ENCODE data around the gene POFUT1. TPM values are rescaled to one million over a fixed set of nuclear protein-coding genes. Genes with fewer than 3 reads are reported as not detected.
"Not testable (repeated sequence)": the region's sequence is repeated elsewhere in the genome, so short reads cannot be mapped to it uniquely, and the experiment has no call there.

The POFUT1 gene
- polyA plus RNA-seq (2014; cell fraction: cytosol; rRNA removed) = 30.0 and 38.8 TPM in 2 replicates
- polyA plus RNA-seq (2014; cell fraction: nucleus; rRNA removed) = 14.4 and 15.3 TPM in 2 replicates

DNA sequence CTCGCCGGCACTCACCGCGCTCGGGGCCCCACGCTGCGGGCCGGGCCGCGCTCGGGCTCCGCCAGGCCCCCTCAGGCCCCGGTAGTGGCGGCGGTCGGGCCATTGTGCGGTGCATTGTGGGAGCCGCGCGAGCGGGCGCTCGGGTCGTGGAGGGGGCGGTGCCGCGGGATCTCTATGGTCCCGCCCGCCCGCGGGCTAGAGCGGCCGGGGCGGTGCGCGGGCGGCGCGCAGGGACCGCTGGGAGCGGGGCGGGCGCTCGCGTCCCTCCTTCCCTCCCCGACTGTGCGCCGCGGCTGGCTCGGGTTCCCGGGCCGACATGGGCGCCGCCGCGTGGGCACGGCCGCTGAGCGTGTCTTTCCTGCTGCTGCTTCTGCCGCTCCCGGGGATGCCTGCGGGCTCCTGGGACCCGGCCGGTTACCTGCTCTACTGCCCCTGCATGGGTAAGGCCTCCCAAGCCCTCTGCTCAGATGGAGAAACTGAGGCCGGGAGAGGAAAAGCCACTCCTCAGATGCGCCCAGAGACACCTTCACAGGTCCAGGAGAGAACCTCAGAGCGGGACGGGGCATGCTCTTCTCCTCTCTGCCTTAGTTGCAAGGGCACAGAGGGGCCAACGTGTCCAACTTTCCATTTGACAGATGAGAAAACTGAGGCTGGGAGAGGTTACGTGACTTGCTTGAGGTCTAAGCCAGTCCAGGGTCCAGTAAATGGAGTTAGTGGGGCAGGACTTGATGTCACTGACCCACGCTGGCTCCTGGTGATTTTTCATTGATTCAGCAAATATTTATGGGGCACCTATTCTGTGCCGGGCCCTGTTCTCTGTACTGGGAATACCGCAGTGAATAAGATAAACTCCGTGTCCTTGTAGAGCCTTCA, at the start of gene POFUT1, which contains the start of gene PLAGL2:
POFUT1 (plus strand) TSS at position 255 of the 873 bp plus-strand sequence; CDS start at position 317, 62 bp downstream.
PLAGL2 (minus strand) TSS at position 118 of the 873 bp plus-strand sequence. CDS start 5,565 bp downstream, outside the sequence.
- DNase-seq (ENCODE audit: low spot score) = peak; percentile 87

GRCh38 chr20:32158351-32158750, 49.3 kb upstream of the POFUT1 start:
- DNase-seq (ENCODE audit: low spot score) = no peak

DNA sequence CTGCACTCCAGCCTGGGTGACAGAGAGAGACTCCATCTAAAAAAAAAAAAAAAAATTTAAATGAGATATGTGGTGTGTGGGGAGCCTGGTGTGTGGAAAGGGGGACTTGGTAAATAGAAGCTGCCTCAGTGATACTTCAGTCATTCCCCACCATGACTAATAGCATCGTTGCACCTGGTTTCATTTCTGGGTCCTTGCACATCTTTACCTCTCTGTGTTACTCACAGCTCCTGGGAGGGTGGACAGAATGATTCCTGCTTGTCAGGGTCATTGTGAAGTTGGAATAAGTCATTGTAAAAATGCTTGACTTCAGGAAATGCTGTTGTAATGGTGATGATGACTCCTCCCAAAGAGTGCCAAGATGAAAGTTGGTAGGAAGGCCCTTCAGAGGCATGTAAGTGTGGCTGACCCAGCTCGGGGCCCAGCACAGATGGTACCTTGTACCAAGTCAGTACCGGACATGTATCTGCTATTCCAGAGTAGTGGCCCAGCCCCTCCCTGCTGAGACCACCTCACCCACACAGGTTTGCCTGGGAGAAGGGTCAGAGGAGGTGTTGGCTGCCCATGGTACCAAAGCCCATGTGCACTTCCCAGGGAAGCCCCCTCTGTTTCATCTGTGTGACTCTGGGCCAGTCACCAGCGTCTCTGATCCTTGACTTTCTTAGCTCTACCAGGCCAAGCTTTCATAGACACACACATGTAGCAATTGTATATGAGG, 48.6 kb upstream of the POFUT1 start:
- no peak for DNase-seq (ENCODE audit: low spot score)

DNA sequence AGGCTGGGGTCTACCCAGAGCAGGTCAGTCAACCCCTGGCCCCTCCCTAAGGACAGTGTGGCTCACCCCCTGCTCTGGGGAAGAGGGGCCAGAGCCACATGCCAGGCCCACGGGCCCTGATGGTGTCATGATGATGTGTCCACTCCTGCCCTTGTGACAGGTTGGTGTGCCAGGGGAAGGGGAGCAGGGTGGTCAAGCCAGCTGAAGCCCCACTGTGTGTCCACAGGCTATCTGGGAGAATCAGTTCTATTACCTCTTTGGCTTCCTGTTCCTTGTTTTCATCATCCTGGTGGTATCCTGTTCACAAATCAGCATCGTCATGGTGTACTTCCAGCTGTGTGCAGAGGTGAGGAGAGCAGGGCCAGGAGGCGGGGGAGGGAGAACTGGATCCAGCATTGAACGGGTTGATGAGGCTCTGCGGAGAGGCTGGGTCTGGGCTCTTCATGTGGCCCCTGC, 47.9 kb upstream of the POFUT1 start:
- DNase-seq (ENCODE audit: low spot score) = no peak

- no peak for DNase-seq (ENCODE audit: low spot score)
Observed at GRCh38 chr20:32160341-32160740, 47.3 kb upstream of the POFUT1 start.

DNA sequence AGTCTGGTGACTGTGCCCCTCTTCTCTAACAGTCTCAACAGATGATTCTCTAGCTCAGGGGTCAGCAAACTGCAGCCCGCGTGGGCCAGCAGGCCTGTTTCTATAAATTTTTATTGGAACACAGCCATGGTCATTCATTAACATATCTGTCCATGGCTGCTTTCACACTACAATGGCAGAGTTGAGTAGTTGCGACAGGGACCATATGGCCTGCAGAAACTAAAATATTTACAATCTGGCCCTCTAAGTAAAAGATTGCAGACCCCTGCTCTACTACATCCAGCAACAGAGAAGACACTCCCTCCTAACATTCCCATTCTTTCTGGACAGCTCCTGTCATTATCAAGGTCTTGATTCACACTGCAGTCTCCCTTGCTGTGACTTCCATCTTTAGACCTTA, 45.3 kb upstream of the POFUT1 start:
- no peak for DNase-seq (ENCODE audit: low spot score)

GRCh38 chr20:32163951-32164350, 43.7 kb upstream of the POFUT1 start:
- no peak for DNase-seq (ENCODE audit: low spot score)

GRCh38 chr20:32164984-32165735, 42.5 kb upstream of the POFUT1 start:
- DNase-seq (ENCODE audit: low spot score) = no peak

DNA sequence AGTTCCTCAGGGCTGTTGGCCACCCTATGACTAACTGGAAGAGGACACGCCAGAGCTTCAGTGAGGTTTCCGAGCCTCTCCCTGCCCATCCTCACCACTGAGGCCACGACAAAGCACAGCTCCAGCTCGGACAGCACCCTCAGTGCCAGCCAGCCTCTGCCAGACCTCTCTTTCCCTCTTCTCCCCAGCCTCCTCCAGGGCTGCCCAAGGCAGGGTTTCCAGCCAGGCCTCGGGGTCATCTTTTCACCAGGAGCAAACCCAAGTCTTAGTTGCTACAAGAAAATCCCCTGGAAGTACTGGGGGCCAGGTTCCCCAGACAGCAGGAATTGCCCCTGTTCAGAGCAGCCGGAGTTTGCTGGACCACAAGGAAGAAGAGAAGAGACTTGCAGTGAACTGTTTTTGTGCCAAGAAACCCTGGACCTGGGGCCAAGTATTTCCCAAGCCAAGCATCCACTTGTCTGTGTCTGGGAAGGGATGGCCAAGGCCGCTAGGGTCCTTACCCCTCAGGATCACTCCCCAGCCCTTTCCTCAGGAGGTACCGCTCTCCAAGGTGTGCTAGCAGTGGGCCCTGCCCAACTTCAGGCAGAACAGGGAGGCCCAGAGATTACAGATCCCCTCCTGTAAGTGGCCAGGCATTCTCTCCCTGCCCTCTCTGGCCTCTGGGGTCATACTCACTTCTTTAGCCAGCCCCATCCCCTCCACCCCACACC, 41.7 kb upstream of the POFUT1 start:
- no peak for DNase-seq (ENCODE audit: low spot score)

- DNase-seq (ENCODE audit: low spot score) = no peak
Observed at GRCh38 chr20:32167552-32167951, 40.1 kb upstream of the POFUT1 start.

DNA sequence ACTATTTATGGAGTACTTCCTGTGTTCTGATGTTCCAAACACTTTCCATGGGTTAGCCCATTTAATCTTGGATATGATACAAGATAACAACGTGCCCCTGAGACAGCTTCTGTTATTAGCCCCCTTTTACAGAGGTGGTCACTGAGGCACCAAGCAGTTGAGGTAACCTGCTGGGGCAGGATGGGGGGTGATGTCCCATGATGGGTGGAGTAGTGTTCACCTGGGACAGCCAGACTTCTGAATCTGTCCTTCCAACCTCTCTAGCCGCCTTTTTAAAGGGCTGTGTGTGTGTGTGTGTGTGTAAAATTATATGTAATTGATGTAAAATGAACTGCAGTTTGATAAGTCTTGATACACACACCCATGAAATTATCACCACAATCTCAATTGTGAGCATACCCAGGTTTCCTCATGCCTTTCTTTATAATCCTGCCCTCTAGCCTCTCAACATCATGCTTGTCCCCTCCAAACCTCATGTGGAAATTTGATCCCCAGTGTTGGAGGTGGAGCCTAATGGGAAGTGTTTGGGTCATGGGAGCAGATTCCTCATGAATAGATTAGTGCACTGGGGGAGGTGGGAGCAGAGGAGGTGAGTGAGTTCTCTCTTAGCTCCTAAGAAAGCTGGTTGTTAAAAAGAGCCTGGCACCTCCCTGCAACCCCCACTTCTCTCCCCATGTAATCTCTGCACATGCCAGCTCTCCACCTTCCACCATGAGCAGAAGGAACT, 39.3 kb upstream of the POFUT1 start:
- DNase-seq (ENCODE audit: low spot score) = peak; percentile 34

DNA sequence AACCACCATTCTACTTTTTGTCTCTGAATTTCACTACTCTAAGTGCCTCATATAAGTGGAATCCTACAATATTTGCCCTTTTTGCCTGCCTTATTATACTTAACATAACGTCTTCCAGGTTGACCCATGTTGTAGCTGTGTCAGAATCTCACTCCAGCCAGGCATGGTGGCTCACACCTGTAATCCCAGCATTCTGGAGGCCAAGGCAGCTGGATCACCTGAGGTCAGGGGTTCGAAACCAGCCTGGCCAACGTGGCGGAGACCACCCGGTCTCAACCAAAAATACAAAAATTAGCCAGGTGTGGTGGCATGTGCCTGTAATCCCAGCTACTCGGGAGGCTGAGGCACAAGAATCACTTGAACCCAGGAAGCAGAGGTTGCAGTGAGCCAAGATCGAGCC, 30.0 kb upstream of the POFUT1 start:
- DNase-seq (ENCODE audit: low spot score) = not testable (repeated sequence)

DNA sequence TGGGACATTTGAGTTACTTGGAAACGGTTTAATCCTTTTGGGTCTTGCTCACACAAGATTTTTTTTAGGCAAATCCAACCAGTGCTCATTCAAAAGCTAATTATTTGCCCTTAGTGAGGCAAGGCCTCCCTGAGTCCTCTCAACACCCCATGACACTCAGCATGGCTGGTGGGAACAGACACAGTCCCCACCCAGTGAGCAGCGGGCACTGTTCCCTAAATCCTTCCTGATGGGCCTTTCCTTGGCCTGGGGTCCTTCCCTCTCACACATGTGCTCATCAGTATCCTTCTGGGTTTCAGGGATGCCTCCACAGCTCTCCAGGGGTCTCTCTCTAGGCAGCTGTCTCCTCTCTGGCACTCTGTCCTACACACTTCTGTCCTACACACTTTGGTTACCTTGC, 28.2 kb upstream of the POFUT1 start:
- no peak for DNase-seq (ENCODE audit: low spot score)

DNA sequence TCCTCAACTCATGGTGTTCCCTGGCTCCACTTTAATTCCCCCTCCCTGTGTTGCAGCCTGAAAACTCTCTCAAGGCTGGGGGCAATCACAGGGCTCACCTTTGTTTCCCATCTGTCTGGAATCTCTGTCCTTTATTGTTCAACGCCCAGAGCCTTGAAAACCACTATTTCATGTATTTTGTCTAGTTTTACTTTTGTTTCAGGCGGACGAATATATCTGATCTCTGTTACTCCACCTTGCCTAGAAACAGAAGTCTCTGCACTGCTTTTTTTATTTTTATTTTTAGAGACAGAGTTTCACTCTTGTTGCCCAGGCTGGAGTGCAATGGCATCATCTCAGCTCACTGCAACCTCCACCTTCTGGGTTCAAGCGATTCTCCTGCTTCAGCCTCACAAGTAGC, 27.7 kb upstream of the POFUT1 start:
- DNase-seq (ENCODE audit: low spot score) = no peak

DNA sequence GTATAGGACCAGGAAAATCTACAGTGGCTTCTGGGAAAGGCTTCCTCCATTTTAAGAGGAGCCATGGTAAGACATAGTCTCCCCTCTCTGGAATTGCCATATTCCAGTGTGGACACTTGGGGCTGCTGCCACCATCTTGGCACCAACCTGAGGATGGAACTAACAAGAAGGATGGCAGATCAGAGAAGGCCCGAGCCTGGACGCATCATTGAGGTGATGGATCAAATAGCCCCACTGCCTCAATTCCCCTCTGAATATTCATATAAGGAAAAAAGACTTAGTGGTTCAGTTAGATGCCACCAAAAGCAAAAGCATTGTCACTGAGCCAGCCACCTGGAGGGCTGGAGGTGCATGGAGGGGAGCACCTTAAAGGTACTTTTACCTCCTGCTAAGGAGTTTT, 26.1 kb upstream of the POFUT1 start:
- DNase-seq (ENCODE audit: low spot score) = no peak

DNA sequence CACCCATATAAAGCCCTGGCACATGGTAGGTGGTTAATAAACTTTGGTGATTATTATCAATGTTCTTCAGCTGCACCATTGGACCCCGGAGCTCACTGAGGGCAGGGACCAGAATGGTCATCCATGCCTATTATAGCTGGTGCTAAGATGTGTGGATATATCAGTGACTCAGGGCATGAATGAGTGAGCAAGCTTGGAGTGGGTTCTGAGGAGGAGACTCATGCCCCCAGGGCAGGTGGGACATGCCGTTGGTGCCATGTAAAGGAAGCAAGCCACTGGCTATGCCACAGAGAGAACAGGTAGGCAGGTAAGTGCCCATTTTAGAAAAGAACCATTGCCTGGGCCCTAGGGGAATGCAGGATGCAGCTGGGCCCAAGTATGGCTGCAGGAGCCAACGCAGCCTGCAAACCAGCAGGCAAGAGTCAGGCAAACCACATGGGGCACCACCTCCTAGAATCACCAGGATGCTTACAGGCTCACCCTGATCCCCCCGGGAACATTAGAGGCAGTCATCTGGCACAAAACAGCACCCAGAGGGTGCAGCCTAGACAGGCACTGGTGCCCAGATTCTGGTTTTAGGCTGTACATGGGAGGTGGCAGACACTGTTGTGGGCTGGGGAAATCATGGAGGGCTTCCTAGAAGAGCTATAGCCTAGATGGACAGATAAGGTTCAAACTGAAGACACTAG, 23.6 kb upstream of the POFUT1 start:
- no peak for DNase-seq (ENCODE audit: low spot score)

GRCh38 chr20:32184961-32185603, 22.6 kb upstream of the POFUT1 start:
- DNase-seq (ENCODE audit: low spot score) = no peak

DNA sequence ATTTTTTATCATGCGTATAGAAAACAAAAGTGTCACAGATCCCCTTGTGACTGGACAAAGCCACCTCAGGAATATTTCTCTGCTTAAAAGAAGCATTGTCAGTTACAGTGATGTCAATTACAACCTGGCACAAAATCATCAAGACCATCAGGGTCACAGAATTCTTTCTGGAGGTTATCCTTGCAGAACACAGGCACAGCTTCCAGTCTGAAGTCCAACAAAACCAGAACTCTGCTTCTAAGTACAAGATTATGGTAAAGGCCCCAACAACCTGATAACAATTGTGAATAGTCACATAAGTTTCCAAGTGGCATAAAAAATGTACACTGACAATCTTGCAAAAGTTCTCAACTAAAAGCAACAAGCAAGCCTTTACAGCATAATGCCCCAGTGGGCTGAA, 21.2 kb upstream of the POFUT1 start:
- no peak for DNase-seq (ENCODE audit: low spot score)
